Activated naive CD8-positive, alpha-beta T cell treated with anti-CD3 and anti-CD28 coated beads, Interleukin-2, amount 50 U/mL, for 16 hours (primary cell): ENCODE measurements around the gene KRTAP4-3.
"Not testable (repeated sequence)": the region's sequence is repeated elsewhere in the genome, so short reads cannot be mapped to it uniquely, and the experiment has no call there.

ENCODE experiments used
- DNase-seq: peaks from one replicate; pipeline ENCODE4 v3.0.0-alpha.2; 2020; ENCODE audit warnings: low read depth, low spot score

Gene KRTAP4-3

DNA sequence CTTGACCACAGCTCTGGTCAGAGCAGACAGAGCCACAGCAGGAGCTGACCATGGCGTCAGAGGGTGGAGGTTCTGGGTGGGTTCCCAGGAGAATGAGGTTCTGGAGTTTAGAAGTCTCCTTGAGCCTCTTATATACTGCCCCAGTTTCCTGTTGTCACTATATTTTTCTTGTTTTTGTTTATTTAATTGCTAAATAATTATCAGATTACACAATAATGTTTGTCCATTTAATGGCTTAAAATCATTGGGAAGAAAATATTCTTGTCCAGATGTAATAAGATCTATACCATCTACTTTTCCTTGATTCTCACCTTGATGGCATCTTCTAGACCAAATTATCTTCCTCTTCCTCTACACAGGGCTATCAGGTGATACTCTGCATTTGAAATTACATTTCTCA is at the start of gene KRTAP4-3:
TSS of gene KRTAP4-3 (minus strand) at position 101 of the 400 bp plus-strand sequence. CDS start at position 52, 49 bp downstream.
- no peak for DNase-seq

DNA sequence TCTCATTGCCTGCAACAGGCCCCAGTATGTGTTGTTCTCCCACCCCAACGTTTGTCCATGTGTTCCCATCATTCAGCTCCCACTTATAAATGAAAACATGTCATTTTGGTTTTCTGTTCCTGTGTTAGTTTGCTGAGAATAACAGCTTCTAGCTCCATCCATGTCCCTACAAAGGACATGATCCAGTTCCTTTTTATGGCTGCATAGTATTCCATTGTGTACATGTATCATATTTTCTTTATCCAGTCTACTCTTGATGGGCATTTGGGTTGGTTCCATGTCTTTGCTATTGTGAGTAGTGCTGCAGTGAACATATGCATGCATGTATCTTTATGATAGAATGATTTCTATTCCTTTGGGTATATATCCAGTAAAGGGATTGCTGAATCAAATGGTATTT is 47.7 kb upstream of the KRTAP4-3 start:
- DNase-seq: no peak

DNA sequence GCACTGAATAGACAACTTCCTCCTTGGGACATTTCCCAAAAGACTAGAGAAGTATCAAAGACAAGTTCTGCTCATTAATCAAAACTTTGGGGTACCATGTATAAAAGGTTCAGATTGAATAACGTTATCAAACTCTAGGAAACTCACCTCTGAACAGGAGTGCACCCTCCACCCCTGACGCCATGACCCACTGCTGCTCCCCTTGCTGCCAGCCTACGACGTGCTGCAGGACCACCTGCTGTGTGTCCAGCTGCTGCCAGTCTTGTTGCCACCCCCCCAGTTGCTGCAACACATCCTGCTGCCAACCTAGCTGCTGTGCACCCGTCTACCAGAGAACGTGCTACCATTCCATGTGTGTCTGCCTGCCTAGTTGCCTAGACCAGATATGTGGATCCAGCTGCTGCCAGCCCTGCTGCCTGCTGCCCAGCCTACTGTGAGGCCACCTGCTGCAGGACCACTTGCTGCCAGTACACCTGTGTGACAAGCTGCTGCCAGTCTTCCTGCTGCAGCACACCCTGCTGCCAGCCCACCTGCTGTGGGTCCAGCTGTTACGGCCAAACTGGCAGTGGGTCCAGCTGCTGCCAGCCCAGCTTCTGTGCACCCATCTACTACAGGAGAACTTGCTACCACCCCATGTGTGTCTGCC is 44.6 kb upstream of the KRTAP4-3 start:
- DNase-seq: no peak

DNA sequence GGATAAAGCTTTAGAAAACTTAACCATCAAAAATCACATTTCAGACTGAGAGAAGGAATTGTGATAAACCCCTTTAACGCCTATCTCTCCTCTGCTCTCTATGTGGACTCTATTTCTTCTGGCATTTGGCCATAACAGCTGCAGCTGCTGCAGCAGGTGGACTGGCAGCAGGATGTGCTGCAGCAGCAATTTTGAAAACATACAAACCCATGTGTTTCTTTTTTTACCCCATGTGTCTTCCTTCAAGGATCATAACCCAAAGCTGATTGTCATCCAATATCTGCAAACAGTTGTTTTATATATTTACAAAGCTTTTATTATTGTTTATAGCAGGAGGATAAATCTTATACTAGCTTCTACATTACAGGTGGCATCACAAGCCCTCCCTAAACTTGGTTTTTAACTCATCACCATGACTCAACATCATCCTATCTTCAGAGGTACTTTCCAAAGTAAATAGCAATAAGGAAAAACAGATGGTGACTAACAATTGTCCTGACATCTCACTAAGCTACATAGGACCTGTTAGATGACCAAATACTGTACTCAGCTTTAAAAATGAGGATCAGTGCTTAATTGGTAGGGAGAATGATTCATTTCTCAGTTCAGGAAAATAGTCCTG is 43.9 kb upstream of the KRTAP4-3 start:
- DNase-seq: no peak

DNA sequence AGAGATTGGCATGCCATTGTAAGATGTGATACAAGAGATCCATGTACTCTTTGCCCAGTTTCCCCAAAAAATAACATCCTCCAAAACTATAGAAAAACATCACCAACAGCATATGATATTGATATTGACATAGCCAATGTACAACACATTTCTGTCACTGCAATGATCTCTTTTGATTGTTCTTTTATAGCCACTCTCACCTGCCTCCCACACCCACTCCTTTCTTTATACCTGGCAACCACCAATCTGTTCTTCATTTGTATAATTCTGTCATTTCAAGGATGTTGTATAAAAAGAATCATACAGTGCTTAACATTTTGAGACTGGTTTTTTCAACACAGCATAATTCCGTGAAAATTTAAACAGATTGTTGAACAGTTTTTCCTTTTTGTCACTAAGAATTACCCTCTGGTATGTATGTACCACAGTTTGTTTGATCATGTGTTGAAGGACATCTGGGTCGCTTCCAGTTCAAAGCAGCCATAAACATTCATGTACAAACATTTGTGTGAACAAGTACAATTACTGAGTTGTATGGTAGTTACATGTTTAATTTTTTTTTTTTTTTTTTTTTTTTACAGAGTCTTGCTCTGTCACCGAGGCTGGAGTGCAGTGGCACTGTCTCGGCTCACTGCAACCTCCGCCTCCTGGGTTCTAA is 31.5 kb upstream of the KRTAP4-3 start:
- no peak for DNase-seq

DNA sequence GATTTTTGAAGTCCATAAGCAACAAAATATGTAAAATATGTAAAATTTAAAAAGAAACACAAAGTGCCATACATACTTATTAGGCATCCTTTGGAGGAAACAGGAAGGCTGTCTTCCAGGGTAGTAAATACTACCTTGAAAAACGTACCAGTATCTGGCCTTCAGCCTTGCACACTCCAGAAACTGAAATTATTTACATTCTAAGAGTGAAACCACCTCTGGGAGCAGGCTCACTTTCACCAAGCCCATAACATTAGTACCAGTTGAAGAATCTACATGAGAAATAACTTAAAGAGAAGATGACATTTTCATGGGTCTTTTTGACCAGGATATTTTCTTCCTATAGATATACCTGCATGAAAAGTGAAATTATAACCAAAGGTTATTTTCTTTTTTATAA is 28.0 kb upstream of the KRTAP4-3 start:
- DNase-seq: no peak

DNA sequence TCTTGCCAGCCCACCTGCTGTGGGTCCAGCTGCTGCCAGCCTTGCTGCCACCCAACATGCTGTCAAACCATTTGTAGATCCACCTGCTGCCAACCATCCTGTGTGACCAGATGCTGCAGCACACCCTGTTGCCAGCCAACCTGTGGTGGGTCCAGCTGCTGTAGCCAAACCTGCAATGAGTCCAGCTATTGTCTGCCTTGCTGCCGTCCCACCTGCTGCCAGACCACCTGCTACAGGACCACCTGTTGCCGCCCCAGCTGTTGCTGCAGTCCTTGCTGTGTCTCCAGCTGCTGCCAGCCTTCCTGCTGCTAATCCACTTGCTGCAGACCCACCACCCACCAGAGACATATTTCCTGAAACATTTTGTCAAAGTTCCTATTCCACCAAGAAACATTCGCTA is 22.3 kb upstream of the KRTAP4-3 start:
- no peak for DNase-seq

DNA sequence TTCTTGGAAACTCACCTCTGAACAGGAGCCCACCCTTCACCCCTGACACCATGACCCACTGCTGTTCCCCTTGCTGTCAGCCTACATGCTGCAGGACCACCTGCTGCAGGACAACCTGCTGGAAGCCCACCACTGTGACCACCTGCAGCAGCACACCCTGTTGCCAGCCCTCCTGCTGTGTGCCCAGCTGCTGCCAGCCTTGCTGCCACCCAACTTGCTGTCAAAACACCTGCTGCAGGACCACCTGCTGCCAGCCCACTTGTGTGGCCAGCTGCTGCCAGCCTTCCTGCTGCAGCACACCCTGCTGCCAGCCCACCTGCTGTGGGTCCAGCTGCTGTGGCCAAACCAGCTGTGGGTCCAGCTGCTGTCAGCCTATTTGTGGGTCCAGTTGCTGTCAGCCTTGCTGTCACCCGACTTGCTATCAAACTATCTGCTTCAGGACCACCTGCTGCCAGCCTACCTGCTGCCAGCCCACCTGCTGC is 21.9 kb upstream of the KRTAP4-3 start, which contains the start of gene KRTAP9-1:
TSS of gene KRTAP9-1 (plus strand) at position 51 of the 482 bp plus-strand sequence. CDS start at position 51, 0 bp downstream.
- not testable (repeated sequence) for DNase-seq

DNA sequence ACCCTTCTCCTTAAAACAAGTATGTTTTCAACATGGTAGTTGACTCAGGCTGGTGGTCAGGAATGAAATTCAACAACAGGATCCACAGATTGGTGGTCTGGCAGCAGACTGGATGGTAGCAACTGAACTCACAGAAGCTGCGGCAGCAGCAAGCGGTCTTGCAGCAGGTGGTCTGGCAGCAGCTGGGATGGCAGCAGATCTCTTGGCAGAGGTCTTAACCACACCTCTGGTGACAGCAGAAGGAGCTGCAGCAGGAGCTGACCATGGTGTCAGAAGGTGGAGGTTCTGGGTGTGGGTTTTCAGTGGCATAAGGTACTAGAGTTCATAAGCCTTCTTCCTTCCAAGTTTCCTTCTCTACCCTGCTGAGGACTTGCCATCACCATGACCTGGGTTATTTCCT is 18.9 kb upstream of the KRTAP4-3 start:
- no peak for DNase-seq

DNA sequence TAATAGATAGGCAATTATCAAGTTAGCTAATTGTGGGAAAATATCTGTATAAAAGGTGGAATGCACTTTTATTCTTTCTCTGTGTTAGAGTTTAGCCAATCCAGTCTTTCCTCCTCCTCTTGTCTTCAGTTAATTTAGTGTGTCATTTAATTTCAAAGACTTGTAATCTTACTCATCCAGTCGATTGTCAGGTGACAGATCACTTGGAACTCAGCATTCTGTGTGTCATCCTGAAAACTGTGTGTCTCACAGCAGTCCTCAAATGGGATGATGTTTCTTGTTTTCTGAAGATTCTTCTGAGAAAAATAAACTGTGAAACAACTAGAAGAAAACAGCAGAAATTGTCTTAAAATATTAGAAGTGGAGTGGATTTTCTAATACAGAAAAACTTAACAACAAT is 17.0 kb upstream of the KRTAP4-3 start:
- no peak for DNase-seq

DNA sequence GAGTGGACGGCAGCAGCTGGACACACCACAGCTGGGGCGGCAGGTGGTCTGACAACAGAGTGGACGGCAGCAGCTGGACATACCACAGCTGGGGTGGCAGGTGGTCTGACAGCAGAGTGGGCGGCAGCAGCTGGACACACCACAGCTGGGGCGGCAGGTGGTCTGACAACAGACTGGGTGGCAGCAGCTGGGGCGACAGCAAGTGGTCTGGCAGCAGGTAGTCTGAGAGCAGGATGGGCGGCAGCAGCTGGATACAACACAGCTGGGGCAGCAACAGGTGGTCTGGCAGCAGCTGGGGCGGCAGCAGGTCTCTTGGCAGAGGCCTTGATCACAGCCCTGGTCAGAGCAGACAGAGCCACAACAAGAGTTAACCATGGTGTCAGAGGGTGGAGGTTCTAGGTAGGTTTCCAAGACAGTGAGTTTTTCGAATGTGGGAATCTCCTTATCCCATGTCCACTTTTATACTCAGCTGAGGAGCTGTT is 16.5 kb upstream of the KRTAP4-3 start, which contains the start of gene KRTAP4-1:
TSS of gene KRTAP4-1 (minus strand) at position 432 of the 482 bp plus-strand sequence. CDS start at position 375, 57 bp downstream.
- DNase-seq: no peak

DNA sequence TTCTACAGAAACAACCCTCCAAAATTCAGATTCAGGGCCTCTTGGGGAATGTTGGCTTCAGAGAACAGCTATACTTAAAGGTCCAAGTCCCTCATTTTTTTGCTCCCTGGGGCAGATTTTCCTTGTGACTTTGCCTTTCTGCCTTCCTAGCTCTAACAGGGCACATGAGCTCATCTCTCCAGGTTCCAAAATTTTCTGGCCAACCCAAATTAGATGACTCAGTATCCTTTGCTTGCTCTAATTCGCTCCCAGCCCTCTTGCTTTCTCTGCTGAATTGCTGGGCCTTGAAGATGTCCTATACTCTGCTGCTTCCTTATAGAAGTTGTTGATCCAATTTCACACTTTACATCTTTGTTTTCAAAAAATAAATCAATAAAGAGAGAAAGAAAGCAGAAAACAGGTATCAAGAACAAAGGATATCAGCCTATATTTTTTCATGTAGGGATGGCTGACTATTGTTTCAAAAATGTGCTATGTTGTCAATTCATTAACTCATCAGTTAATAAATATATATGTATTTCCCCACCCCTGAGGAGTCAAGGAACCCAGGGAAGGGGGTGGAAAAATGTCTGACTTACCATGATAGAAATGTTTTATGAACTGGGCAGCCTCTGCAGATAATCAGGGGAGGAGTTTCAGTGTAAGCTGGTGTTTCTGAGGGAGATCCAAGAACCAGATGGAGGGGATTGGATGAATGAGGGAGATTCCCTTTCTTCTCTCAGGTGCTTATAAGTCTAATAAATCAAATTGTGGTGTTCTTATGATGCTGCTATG is 11.0 kb upstream of the KRTAP4-3 start:
- no peak for DNase-seq

DNA sequence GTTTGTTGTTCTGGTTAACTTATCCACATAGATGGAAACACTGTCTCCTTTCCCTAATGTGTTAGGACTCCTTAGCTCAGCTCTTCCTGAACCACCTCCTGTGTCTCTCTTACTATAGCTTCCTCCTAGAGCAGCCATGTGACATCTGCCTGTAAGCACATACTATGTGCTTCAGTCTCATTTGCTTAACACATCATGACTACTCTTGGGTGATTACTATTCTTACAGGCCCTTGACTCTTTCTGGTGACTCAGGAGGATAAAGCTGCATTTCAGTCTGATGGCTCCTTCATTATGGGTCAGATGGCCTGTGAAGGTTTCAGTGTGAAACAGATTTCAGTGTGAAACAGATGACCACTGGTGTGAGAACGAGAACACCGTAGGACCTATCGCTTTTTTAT is 10.3 kb upstream of the KRTAP4-3 start:
- DNase-seq: no peak

DNA sequence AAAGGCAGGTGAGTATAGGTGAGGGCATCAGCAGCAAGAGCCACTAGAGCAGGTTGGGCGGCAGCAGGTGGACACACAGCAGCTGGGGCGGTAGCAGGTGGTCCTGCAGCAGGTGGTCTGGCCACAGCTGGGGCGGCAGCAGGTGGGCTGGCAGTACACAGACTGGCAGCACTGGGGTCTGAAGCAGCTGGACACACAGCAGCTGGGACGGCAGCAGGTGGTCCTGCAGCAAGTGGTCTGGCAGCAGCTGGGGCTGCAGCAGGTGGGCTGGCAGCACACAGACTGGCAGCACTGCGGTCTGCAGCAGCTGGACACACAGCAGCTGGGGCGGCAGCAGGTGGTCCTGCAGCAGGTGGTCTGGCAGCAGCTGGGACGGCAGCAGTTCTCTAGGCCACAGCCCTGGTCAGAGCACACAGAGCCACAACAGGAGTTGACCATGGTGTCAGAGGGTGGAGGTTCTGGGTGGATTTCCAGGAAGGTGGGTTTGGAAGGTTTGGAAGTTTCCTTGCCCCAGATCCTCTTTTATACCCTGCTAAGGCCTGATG is 9.8 kb upstream of the KRTAP4-3 start, which contains the start of gene KRTAP4-2:
TSS of gene KRTAP4-2 (minus strand) at position 495 of the 545 bp plus-strand sequence. CDS start at position 438, 57 bp downstream.
- no peak for DNase-seq

DNA sequence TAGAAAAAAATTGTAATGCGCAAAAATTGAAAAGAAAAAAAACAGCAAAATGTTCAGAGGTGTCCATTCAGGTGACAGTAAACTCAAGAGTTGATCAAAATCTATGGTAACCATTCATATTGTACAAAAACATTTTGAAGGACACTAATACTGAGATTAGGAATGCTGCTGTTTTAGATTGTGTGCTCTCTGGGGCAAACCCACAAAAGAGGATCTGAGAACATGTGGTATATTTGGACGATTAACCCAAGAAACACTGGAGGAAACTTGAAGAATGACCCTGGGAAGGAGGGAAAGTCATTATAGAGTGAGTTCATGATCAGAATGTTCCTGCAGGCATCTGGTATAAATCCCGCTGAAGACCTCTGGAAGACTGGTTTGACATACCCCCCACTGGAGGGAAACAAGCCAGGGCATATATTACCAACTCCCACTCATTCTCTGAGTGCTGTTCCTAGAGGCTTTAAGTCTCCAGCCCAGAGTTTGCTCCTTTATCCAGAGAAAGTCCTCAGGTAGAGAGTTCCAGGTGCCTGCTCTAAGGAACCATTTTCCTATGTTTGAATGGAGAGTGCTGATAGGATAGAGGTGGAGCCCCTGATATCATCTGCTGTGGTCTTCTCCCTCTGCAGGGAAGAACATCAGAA is 8.8 kb upstream of the KRTAP4-3 start:
- no peak for DNase-seq

DNA sequence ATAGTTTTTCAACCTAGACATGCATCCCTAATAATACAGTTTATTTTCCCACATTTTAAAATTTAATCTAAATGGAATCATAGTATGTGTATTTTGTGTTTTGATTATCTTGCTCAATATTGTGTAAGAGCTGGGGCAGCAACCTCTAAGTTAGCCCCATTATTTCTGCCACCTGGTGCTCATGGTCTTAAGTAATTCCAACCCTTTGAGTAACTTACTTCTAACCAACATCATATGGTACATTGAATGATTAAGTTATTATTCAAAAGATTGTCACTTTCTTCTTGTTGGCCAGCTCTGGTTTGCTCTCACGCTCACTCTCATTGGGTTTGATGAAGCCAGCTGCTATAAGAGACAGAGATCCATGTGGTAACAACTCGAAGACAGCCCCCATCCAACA is 3.9 kb upstream of the KRTAP4-3 start:
- DNase-seq: no peak

DNA sequence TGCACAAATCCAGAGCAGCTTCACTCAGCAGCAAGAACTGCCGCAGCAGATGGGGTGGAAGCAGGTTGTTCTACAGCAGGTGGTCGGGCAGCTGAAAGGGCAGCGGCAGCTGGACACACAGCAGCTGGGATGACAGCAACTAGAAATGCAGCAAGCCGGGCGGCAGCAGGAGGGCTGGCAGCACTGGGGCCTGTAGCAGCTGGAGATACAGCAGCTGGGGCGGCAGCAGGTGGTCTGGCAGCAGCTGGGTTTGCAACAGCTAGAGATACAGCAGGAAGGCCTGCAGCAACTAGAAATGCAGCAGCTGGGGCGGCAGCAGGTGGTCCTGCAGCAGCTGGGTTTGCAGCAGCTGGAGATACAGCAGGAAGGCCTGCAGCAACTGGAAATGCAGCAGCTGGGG is 460 bp downstream of the KRTAP4-3 start:
- DNase-seq: no peak

DNA sequence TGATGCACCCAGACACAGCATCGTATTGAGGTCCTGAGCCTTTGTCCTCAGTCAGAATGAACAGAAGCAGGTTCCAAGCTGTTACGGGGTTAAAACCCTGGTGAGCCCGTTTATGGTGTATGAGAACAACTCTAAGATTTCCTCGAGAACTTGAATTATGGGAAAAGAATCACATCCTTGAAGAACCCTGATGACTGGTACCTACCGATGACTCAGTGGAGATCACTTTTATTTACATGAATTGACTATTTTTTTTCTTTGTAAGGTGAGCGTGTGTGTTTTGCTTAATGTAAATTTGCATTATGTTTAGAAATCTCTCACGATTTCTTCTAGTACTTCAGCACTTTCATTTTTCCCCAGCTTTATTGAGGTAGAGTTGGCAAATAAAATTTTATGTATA is 4.2 kb downstream of the KRTAP4-3 start:
- no peak for DNase-seq

DNA sequence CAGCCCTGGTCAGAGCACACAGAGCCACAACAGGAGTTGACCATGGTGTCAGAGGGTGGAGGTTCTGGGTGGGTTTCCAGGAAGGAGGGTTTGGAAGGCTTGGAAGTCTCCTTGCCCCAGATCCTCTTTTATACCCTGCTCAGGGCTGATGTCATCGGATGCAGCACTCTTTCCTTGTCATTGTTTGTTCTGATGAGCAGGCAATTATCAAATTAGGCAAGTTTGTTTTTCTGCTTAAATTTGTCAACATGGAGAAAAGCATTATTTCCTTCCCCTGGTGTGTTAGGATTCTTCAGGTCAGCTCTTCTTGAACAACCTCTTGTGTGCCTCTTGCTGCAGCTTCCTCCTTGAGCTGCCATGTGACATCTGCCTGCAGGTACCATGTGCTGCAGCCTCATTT is 7.4 kb downstream of the KRTAP4-3 start, which contains the start of gene KRTAP4-4:
TSS of gene KRTAP4-4 (minus strand) at position 101 of the 400 bp plus-strand sequence. CDS start at position 44, 57 bp downstream.
- no peak for DNase-seq

DNA sequence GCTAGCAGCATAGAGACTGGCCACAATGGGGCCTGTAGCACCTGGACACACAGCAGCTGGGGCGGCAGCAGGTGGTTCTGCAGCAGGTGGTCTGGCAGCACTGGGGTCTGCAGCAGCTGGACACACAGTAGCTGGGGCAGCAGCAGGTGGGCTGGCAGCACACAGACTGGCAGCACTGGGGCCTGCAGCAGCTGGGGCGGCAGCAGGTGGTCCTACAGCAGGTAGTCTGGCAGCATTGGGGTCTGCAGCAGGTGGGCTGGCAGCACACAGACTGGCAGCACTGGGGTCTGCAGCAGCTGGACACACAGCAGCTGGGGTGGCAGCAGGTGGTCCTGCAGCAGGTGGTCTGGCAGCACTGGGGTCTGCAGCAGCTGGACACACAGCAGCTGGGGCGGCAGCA is 7.8 kb downstream of the KRTAP4-3 start:
- DNase-seq: not testable (repeated sequence)

DNA sequence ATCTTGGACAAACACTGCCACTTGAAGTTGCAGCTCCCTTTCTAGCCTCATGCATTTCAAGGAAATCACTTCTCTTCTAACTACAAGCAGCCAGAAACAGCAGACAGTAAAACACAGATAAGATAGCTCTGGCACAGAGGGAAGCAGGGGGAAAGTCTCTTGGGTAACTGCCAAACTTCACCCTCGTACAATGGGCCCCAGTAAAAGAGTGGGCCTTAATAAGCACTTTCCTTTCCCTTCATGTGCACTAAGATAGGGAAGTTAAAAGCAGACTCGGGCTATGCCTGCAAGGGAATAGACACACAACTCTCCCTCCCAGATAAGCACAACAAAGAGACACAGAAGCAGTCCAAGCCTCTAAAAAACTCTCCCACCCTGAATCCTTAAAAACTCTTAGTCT is 14.2 kb downstream of the KRTAP4-3 start:
- DNase-seq: no peak
